NCI-H345 (cell line): Measurements from ENCODE around the gene CIBAR2.

Experiments used
- DNase-seq: peaks from one replicate; lab custom pipeline; 2025; lab: John Stamatoyannopoulos, UW

Gene CIBAR2

DNA sequence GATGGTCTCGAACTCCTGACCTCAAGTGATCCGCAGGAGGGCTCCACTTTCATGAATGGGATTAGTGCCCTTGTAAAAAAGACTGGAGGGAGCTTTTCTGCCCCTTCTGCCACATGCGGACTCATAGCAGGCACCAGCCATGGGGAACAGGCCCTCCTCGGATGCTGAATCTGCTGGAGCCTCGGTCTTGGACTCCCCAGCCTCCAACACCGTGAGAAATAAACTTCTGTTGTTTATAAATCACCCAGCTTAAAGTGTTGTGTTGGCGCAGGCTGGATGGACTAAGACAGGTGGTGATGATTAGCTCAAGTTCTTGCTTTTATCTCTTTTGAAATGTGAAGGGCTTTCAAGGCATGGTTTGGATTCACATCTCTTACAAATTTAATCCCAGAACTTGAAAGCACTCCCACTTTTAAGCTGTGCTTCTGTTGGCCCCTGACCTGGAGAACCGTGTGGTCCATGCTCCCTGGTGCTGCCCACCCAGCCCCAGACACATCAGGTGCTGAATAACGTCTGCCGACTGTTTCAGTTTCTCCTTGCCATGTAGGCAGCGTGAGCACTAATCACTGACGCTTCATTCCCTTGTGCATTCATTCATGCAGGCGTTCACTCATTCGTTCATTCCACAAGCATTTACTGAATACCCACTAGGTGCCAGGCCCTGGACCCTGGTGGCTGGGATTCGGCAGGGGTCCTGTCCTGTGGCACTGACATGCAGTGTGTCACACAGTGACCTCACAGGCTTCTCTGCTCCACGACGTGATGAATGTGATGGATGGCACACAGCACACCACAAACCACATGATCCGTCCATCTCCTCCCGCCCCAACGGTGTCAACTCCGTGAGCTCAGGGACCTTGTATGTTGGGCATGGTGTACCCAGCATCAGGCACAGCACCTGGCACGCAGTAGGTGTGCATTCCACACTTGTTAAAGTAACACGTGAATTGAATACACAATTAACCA lies 8.9 kb downstream of the CIBAR2 start:
- no peak for DNase-seq

DNA sequence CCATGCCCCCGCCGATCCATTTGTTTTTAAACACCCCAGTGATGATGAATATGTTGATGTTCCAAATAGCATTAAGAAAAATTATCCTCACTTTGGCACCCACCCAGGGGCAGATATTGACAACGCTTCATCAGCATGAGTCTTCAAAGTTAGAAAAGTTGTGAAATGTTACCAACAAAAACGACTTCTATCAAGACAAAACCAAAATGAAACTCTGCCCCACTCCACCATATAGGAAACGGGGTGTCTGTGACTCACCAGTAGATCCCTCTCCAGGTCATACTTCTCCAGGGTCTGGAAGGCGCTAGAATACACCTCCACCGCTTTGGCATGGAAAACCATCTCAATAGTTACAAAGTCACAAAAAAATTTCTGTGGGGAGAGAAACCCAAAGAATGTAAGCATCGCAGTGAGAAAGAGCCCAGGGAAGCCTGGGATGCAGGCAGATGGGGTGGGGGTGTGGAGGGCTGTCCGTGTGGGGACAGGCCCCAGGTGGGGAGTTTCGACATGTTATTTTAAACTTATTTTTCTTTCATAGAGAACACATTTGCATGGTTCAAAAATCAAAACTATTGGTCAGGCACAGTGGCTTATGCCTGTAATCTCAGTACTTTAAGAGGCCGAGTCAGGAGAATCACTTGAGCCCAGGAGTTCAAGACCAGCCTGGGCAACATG lies 10.2 kb downstream of the CIBAR2 start:
- DNase-seq: no peak

DNA sequence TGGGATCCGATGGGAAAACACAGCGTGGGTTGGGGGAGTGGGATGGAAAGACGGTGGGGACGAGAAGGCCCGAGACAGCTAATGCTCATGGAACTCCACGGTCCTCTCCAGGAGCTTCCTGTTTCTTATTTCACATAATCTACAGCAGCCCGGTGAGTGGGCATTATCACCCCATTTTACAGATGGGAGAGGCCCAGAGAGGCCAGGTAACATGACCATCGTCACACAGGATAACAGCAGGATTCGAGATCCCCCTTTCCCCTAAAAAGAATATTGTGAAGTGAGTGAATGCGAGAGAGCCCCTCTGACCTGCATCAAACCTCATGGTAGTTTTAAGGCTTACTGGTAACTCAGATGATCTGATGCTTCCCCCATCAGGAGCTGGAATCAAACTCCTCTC lies 12.0 kb downstream of the CIBAR2 start:
- no peak for DNase-seq

DNA sequence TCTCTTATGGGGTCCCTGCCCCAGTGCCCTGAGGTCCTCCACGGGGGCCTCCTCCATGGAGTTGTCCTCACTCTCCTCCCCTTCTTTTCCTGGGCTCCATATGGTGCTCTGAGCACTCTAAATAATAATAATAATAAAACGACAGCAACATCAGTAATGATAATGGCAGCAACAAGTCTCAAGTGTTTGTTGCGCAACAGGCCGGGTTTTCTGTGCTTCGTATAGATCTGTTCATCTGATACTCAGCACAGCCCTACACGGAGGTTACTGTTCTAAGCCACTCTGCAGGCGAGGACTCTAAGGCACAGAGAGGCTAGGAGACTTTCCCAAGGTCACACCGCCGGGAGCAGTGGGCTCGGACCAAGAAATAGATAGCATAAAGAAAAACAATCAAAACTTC lies 13.7 kb downstream of the CIBAR2 start:
- no peak for DNase-seq

DNA sequence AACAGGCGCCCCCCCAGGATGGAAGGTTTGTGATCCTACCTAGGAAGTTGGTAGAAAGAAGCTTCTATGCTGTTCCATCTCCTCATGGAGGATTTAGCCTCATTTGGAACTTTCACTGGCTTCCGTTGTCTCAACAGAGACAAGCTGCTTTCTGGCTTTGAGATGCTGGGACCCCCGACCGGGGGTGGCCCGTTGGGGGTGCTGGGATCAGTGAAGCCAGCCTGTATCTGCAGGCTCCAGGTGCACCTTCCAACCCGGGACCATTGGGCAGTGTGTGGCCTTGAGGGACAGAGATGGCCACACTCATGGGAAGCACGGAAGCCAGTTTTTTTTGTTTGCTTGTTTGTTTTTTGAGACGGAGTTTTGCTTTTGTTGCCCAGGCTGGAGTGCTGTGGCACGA lies 15.4 kb downstream of the CIBAR2 start:
- no peak for DNase-seq

DNA sequence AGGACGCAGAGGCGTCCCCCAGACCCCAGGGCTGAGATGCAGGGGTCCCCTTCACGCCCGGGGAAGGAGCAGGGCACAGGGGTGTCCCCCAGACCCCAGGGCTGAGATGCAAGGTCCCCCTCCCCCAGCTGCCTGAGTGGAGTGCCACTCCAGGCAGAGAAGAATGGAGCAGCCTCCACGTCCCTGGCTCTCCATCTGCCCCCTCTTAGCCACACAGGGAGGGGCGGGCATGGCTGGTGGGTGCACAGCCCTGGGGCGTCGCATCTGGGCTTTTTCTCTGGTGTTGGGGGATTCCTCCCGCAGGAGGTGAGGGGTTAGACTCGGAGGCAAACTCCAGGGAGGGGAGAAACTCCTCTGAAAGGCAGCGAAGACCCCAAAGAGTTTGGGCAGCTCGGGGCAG lies 17.5 kb downstream of the CIBAR2 start:
- no peak for DNase-seq

DNA sequence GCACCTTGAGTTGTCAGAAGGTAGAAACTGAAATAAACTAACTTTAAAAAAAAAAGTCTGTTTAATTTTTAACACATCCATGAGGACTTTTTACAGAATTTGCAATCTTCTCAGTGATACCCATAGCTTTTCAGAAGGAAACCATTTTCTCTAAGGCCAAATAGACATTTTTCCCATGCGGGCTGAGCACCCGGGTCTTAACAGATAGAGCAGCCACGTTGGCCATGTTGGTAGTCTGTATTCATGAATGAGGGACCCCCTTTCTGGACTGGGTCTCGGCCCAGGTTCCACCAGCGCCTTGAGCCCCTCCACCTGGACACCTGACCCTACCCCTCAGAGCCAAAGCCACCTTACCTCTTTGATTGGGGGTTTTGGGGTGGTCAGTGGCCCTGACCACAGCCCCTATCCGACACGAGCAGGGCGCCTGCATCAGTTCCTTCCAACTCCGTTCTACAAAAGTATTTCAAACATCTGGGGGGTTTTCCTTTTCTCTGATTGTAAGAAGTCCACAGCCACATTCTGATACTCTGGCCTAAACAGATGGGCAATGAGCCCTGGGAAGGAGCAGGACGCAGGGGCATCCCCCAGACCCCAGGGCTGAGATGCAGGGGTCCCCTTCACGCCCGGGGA lies 18.0 kb downstream of the CIBAR2 start:
- no peak for DNase-seq

DNA sequence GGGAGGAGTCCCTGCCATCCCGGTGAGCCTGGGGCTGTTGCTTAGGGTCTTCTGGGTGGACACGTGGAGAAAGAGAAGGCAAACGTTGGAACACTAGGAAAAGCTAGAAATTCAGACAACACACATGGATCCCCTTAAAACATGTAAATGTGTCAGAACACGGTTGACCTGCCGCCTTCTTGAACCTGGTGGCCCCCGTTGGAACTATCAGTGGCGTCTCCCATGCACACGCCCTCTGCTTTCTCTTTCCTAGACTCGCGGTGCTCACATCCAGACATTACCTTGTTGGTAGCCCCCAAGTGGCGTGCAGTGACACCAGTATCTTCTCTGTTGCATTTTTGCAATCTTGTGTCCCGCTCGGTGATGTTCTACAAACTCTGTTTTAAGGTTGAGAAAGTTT lies 18.6 kb downstream of the CIBAR2 start:
- no peak for DNase-seq

DNA sequence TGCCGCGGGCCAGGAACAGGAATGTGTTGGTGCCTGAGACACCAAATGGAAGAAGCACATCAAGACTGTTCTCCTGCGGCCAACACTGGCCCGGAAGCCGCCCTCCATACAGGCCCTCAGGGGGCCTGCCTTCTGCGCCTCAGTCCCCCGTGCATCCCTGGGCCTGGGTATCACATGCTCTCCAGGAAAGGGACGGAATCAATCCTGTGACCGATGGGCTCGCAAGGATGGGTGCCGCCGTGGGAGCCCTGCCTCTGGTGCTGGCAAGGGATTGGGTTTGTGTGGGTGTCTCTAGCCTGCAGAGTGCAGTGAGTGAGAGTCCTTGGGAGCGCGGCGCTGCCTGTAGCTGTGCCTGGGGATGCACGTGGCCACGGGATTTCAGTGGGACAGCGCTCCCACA lies 19.4 kb downstream of the CIBAR2 start:
- DNase-seq: no peak

DNA sequence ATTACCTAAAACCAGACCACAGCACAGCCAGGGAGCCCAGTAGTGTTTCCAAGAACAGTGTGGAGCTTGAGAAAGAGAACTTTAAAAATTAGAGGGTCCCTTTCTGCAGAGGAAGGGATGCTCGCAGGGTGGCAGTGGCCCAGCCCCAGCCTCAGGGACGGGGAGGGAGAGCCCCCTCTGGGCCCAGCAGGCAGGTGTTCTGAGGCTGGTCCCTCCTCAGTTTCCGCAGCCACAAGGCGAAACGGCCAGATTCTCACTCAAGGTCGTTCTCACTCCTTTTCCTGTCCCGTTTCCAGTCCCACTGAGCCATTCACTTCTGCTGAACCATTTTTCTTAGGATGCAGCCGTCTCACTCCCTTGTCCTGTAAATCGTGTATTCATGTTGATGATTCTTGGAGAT lies 20.0 kb downstream of the CIBAR2 start:
- DNase-seq: no peak

DNA sequence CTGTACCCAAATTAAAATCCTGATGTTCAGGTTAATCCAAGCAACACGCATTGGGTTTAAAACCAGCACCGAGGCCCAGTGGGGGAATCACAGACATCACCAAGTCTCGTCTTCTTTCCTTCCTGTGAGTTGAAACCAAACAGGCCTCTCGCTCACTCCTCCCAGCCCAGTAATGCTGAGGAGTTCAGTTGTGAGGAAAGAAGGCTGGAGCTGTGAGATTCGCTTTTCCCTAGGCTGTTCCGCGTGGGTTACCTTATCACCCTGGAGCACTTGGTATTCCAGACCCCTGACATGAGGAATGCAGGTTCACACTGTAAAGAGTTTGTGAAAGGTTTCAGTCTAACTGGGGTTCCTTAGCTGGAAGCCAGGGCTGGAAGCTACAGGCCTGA lies 20.8 kb downstream of the CIBAR2 start:
- no peak for DNase-seq

DNA sequence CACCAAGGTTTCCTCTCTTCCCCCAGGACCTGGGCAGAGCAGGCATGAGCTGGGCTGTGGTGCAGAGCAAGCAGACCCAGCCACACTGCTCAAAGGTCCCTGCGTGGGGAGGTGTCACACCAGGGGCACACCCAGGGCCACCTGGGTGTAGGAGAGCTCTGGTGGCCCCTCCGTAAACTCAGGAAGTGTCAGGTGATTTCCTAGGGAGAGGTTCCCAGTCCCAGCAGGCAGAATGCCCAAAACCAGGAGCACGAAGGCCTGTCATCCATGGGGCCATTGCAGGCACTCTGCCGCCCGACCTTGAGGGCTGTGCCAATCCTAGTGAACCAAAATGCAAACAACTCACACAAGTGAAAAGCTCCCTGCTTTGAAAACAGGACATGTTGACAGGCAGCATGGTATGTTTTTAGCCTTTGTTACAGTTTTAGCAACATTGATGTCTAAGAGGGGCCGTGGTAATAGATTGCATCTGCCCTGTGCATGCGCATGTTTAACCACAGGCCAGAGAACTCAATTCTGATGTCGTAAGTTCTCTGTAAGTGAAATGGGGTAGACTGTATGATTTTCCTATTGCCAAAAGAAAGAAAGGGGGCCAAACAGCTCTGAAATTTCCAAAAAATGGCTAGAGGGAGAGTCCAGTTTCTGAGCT lies 21.3 kb downstream of the CIBAR2 start:
- no peak for DNase-seq

DNA sequence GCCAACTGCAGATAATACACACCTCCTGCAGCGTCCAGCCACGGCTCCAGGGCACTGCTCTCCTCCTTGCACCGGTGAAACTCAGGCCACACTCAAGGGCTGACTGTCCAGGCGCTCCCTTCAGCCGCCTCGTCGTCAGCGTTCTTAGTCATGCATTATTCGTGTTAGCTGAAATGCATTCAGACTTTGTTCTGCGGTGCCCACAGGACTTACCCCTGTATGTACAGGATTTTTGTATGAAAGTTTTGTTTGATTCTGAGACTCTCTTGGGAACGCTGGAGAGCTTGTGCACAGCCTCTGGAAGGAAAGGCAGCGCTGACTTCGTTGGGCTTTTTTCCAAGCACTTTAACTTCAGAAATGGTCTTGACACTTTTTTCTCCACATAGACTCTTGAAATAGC lies 22.1 kb downstream of the CIBAR2 start:
- DNase-seq: no peak

DNA sequence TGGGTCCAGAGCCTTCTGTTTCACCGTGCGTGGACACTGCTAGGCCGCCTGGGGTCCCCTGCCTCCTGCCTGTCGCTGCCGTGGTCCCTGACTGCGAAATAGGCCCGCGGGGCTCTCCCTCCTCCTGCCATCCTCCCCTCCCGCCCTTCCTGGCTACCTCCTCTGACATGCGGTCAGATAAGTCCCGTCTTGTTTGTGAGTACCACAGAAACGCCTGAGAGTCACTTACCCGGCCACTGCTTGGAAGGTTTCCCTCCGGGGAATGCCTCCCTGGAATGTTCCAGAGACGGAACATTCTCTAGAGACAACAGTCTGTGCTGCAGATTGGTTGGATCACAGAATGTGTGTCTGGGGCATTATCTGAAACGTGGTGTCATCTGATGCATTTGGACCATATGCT lies 22.7 kb downstream of the CIBAR2 start:
- no peak for DNase-seq

DNA sequence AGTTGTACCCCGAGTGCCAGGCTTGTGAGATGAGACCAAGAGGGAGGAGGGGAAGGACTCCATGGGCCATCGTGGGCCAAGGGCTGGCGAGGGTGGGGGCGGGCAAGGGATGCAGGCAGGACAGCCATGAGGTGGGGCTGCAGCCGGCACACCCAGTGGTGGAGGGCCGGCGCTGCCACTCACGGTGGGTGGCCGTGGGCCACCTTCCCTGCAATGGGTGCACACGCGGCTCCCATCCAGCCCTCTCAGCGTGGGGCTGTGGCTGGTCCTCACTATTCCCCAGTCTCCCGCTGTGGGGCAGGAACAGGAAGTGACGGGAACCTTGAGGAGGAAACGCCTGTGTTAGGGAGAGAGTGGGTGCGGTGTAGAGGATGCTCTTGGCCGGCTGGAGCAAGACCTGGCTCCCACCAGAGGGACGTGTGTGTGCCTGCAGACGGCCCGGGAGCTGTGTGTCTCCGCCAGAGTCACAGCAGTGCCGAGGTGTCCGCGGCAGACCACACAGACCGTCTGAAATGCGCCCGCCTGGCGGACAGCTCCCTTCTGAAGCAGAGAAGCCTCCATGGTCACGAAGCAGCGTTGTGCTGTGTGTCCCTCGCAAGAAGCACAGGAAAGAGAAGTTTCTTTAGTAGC lies 23.6 kb downstream of the CIBAR2 start:
- no peak for DNase-seq

DNA sequence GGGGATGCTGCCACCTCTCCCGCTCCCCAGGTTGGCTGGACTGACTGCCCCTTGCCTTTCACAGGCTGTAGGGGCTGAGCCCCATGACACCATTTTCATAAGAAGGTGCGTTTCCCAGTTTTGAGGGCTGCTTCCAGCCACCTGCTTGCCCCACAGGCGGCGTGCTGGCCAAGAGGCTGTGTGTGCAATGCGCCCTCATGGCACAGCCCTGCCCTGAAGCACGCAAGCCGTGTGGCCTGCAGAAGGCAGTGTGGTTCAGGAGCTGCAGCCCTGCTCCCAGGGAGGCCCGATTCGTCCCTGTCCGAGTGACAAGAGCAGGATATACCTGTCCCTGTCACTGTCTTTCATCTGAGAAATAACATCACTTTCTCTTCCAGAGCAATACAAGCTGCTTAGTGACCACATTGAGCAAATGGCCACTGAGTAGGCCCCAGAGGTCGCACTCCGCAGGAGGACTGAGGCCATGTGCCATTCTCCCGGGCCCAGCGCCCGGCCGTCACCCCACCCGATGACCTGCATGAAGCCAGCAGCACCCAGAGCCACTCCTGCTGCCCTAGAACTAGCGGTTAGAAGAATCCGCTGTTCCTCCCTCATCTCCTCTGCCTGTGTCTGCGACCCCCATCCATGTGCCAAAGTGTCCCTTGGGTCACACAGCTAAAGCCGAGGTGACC lies 24.2 kb downstream of the CIBAR2 start:
- DNase-seq: no peak

DNA sequence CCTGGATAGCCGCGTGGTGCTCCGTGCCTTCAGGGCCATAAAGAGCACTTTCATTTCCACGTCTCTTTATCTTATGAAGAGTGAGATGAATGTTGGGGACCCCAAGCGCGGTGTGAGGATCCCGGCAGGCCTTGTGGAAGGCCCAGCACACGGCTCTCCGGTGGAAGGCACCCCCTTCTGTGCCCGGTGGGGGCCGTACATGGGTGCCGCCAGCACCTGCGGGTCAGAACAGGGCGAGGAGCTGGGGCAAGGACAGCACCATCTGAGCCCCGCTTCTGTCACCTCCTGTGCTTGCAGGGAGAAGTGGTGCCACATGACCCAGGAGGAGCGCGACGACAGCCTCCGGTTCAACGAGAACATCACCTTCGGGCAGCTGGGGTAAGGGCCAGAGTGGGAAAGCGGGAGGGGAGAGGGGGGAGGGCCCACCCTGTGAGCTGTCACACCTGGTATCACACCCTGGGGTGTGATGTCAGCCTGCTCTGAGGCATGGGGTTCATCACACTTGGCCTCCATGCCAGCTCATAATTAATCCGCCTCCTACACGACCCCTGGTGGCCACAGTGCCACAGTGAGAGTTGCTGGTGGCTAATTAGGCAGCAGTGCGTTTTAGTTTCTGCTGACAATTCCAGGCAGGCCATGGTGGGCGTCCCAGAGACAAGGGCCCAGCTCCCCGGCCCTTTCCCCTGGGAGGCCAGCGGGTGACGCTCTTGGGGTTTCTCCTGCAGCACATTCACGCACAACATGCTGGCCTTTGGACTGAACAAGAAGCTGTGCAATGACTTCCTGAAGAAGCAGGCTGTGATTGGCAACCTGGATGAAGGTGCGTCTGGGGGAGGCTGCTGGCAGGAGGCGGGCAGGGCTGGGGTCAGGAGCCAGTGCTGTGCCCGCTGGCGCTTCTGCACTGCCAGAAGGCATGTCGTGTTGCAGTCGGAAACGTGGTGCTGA lies 25.7 kb downstream of the CIBAR2 start:
- peak; percentile 42 for DNase-seq

DNA sequence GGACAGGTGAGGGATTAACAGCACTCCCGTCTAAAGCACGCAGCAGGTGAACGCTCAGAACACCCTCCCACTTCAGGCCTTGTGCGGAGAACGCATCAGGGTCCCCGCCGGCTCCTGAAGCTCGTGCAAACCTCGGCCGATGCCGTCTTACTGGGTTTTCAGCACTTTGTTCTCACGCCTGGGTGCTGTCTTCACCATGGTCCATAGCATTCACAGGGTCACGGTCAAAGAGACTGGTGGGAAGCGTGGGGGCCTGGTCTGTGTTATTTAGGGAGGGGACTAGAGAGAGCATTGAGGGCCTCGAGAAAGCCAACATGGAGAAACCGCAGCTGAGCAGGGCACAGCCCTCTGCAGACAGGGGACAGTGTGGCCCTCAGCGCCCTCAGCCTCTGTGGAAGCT lies 26.6 kb downstream of the CIBAR2 start:
- no peak for DNase-seq

DNA sequence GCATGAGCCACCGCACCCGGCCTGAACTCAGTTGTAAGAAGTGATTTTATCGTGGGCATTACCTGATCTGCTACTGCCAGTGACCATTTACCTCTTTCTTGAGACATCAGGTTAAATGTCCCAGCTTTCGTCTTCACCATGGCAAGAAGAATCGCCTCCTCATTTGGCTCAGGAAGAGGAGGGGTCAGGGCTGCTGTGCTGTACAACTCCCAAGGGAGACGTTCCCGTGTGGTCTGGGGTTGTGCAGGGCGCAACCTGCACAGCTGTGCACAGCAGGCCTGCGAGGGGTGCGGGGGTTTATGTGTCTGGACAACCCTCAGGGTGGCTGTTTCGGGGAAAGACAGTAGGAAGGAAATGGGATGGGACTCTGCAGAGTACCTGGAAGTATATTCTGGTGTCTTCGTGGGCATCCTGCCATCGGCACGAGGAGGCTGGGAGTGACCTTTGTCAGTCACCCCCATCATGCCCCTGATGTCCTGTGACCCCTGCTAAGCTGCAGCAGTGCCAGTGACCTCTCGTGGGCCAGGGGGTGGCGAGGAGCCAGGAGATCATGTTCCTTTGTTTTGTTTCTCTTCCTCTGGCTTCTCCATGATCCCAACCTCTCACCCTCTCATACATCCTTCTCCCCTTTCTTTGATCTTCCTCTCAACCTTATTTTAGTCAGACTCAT lies 27.3 kb downstream of the CIBAR2 start:
- no peak for DNase-seq
